ENCODE measurements around the gene MAPK11. TPM values are rescaled to one million over a fixed set of nuclear protein-coding genes. Genes with fewer than 3 reads are reported as not detected.
A peak's percentile ranks its signal among the peaks of the same experiment; 100 is the strongest.

Gene MAPK11
- total and polyA plus RNA-seq, 9 of the 15 experiments (the other 6 are each of a cell fraction or from before 2014, with no cell fraction given), result 0.06 to 14.6 (median 5.3) TPM

GRCh38 chr22:50250555-50251476 is 19.4 kb downstream of the MAPK11 start, which contains the start of gene HDAC10 (continued):
- TF ChIP-seq FOXK2 (conservative IDR thresholded peaks at IDR 0.05 in 1 of 2, IDR thresholded peaks at IDR 0.05 in 1 of 2; ENCODE audit: low read depth in 2 of 2), result 0 out of 4 replicates have a peak, but pooled peaks of 1 of the 2 experiments have one; percentile 33
- TF ChIP-seq HDAC8 (tag; IDR thresholded peaks at IDR 0.05), result no peak
- peak; percentile 42; the same call in 1 of the 2 replicates for TF ChIP-seq L3MBTL2 (IDR thresholded peaks at IDR 0.05)
- TF ChIP-seq NFIX (CRISPR knock-in tag; IDR thresholded peaks at IDR 0.05; ENCODE audit: low read depth), result no peak
- TF ChIP-seq MCM3 (IDR thresholded peaks at IDR 0.05), result no peak
- TF ChIP-seq ZNF253 (CRISPR knock-in tag; conservative IDR thresholded peaks at IDR 0.05), result no peak
- no peak for TF ChIP-seq ZBTB8A (IDR thresholded peaks at IDR 0.05; ENCODE audit: partially characterized antibody)
- no peak for TF ChIP-seq MTA2 (IDR thresholded peaks at IDR 0.05; ENCODE audit: low read depth)
- TF ChIP-seq, protein P1, sequence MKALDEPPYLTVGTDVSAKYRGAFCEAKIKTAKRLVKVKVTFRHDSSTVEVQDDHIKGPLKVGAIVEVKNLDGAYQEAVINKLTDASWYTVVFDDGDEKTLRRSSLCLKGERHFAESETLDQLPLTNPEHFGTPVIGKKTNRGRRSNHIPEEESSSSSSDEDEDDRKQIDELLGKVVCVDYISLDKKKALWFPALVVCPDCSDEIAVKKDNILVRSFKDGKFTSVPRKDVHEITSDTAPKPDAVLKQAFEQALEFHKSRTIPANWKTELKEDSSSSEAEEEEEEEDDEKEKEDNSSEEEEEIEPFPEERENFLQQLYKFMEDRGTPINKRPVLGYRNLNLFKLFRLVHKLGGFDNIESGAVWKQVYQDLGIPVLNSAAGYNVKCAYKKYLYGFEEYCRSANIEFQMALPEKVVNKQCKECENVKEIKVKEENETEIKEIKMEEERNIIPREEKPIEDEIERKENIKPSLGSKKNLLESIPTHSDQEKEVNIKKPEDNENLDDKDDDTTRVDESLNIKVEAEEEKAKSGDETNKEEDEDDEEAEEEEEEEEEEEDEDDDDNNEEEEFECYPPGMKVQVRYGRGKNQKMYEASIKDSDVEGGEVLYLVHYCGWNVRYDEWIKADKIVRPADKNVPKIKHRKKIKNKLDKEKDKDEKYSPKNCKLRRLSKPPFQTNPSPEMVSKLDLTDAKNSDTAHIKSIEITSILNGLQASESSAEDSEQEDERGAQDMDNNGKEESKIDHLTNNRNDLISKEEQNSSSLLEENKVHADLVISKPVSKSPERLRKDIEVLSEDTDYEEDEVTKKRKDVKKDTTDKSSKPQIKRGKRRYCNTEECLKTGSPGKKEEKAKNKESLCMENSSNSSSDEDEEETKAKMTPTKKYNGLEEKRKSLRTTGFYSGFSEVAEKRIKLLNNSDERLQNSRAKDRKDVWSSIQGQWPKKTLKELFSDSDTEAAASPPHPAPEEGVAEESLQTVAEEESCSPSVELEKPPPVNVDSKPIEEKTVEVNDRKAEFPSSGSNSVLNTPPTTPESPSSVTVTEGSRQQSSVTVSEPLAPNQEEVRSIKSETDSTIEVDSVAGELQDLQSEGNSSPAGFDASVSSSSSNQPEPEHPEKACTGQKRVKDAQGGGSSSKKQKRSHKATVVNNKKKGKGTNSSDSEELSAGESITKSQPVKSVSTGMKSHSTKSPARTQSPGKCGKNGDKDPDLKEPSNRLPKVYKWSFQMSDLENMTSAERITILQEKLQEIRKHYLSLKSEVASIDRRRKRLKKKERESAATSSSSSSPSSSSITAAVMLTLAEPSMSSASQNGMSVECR (CRISPR knock-in tag; IDR thresholded peaks at IDR 0.05), result peak; percentile 84; the same call in 1 of the 2 replicates
- TF ChIP-seq JUNB (CRISPR knock-in tag; conservative IDR thresholded peaks at IDR 0.05), result no peak
- no peak for TF ChIP-seq SRSF3 (IDR thresholded peaks at IDR 0.05; ENCODE audit: insufficient read depth, low read length)
- TF ChIP-seq SLC30A9 (CRISPR knock-in tag; IDR thresholded peaks at IDR 0.05), result no peak
- TF ChIP-seq EP400 (IDR thresholded peaks at IDR 0.05), result no peak; the same call in 1 of the 2 replicates
- no peak for TF ChIP-seq MCM2 (IDR thresholded peaks at IDR 0.05; ENCODE audit: low read depth)
- TF ChIP-seq ZNF280B (CRISPR knock-in tag; IDR thresholded peaks at IDR 0.05), result no peak
- no peak for TF ChIP-seq NCOA4 (IDR thresholded peaks at IDR 0.05; ENCODE audit: partially characterized antibody)
- no peak for TF ChIP-seq TRIM28 (IDR thresholded peaks at IDR 0.05)
- TF ChIP-seq ZNF76 (CRISPR knock-in tag; IDR thresholded peaks at IDR 0.05; ENCODE audit: borderline replicate concordance), result no peak
- no peak for TF ChIP-seq CAMTA2 (CRISPR knock-in tag; conservative IDR thresholded peaks at IDR 0.05)
- TF ChIP-seq RUNX1 (IDR thresholded peaks at IDR 0.05; ENCODE audit: low read depth), result no peak
- TF ChIP-seq, protein P2, sequence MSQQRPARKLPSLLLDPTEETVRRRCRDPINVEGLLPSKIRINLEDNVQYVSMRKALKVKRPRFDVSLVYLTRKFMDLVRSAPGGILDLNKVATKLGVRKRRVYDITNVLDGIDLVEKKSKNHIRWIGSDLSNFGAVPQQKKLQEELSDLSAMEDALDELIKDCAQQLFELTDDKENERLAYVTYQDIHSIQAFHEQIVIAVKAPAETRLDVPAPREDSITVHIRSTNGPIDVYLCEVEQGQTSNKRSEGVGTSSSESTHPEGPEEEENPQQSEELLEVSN (IDR thresholded peaks at IDR 0.05; ENCODE audit: borderline replicate concordance in 1 of 2, extremely low read depth in 1 of 2, insufficient read depth in 1 of 2, insufficient read length in 1 of 2, low read depth in 1 of 2, low read length in 1 of 2, poor library complexity in 1 of 2, severe bottlenecking in 1 of 2), result peak in 1 of 2 experiments; percentile 51
- TF ChIP-seq KDM2B (CRISPR knock-in tag; IDR thresholded peaks at IDR 0.05), result no peak

All from K562 (cell line).